ENCODE data around the gene C6. TPM values are rescaled to one million over a fixed set of nuclear protein-coding genes. Genes with fewer than 3 reads are reported as not detected.

C6 gene
- total RNA-seq, 1 experiment from 2014 or later = 0.37 TPM

DNA sequence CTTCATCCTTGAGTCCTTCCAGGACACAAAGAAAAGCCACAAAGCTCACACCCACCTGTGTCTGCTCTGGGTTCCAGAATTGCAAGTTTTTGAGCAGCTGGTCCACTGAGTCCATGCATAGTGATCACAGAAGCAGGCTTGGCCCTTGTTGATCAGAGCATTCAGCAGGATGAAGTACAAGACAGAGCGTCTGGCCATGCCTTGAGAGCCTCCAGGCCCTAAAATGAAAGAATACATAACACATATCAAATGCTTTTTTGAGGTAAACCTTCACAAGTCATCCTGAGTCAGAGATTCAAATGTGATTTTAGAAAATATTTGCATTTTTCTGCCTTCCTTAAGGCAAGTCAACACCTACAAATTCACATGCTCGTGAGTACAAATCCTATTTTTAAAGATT is 10.3 kb downstream of the C6 start:
- POLR2A ChIA-PET = no interaction called here
- H3K9ac ChIP-seq (ENCODE audit: low read length) = no peak overlapping the region
- BruUV-seq (replicated peaks) = no TSS peak
- H3K9me2 ChIP-seq (ENCODE audit: insufficient read depth) = no peaks in the 10 kb centered on the region
- H3K36me3 ChIP-seq (ENCODE audit: control insufficient read depth in 1 of 2, insufficient read depth in 2 of 2, low read length in 2 of 2) = no peaks in the 10 kb centered on the region
- DNase-seq (ENCODE audit: low read depth, low spot score) (no peak), ATAC-seq (no peak)
- H3K27ac ChIP-seq (ENCODE audit: low read depth, low read length) = no peak overlapping the region
- no peaks in the 10 kb centered on the region for H3K4me1 ChIP-seq (ENCODE audit: control insufficient read depth in 1 of 2, insufficient read depth in 2 of 2, low read length in 2 of 2)
- H2AFZ ChIP-seq (ENCODE audit: low read depth, low read length, poor library complexity, severe bottlenecking) = no peak overlapping the region
- intact Hi-C loops (cut with micrococcal nuclease) = no loop called here
- no peaks in the 10 kb centered on the region for H4K20me1 ChIP-seq (ENCODE audit: insufficient read depth)
- H3K79me2 ChIP-seq (ENCODE audit: insufficient read depth, low read length) = no peaks in the 10 kb centered on the region
- RAD21 ChIA-PET (ENCODE audit: low non-redundant PET in 1 of 2, low total read pairs in 2 of 2, uncharacterized antibody in 2 of 2, unreplicated experiment in 2 of 2) = no interaction called here
- no peak for TF ChIP-seq FOSL1 (IDR thresholded peaks at IDR 0.05; ENCODE audit: low read depth)
- TF ChIP-seq ELF1 (IDR thresholded peaks at IDR 0.05; ENCODE audit: borderline replicate concordance, low read depth) = no peak
- TF ChIP-seq CTCF (IDR thresholded peaks at IDR 0.05 in 2 of 3, conservative IDR thresholded peaks at IDR 0.05 in 1 of 3; ENCODE audit: borderline replicate concordance in 1 of 3, insufficient read depth in 1 of 3, low read depth in 2 of 3, low read length in 2 of 3) = no peak
- TF ChIP-seq RAD21 (IDR thresholded peaks at IDR 0.05; ENCODE audit: low read depth) = no peak
- TF ChIP-seq EZH2 (IDR thresholded peaks at IDR 0.05) = no peak
- TF ChIP-seq POLR2A (IDR thresholded peaks at IDR 0.05; ENCODE audit: borderline replicate concordance, extremely low read depth, insufficient read depth, insufficient read length) = no peak
- TF ChIP-seq MAX (IDR thresholded peaks at IDR 0.05) = no peak
- TF ChIP-seq ATF3 (IDR thresholded peaks at IDR 0.05) = no peak
- no peak for TF ChIP-seq POLR2AphosphoS5 (IDR thresholded peaks at IDR 0.05; ENCODE audit: low read depth, low read length)
- TF ChIP-seq, protein P1, sequence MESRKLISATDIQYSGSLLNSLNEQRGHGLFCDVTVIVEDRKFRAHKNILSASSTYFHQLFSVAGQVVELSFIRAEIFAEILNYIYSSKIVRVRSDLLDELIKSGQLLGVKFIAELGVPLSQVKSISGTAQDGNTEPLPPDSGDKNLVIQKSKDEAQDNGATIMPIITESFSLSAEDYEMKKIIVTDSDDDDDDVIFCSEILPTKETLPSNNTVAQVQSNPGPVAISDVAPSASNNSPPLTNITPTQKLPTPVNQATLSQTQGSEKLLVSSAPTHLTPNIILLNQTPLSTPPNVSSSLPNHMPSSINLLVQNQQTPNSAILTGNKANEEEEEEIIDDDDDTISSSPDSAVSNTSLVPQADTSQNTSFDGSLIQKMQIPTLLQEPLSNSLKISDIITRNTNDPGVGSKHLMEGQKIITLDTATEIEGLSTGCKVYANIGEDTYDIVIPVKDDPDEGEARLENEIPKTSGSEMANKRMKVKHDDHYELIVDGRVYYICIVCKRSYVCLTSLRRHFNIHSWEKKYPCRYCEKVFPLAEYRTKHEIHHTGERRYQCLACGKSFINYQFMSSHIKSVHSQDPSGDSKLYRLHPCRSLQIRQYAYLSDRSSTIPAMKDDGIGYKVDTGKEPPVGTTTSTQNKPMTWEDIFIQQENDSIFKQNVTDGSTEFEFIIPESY (IDR thresholded peaks at IDR 0.05; ENCODE audit: extremely low read depth, insufficient replicate concordance, low read length) = no peak
- no peak for TF ChIP-seq SRF (IDR thresholded peaks at IDR 0.05; ENCODE audit: low read depth)
- no peak for TF ChIP-seq YY1 (IDR thresholded peaks at IDR 0.05; ENCODE audit: extremely low read depth, insufficient replicate concordance, low read depth, low read length)
- no peak for TF ChIP-seq SIN3A (IDR thresholded peaks at IDR 0.05; ENCODE audit: low read depth)
- TF ChIP-seq, protein P2, sequence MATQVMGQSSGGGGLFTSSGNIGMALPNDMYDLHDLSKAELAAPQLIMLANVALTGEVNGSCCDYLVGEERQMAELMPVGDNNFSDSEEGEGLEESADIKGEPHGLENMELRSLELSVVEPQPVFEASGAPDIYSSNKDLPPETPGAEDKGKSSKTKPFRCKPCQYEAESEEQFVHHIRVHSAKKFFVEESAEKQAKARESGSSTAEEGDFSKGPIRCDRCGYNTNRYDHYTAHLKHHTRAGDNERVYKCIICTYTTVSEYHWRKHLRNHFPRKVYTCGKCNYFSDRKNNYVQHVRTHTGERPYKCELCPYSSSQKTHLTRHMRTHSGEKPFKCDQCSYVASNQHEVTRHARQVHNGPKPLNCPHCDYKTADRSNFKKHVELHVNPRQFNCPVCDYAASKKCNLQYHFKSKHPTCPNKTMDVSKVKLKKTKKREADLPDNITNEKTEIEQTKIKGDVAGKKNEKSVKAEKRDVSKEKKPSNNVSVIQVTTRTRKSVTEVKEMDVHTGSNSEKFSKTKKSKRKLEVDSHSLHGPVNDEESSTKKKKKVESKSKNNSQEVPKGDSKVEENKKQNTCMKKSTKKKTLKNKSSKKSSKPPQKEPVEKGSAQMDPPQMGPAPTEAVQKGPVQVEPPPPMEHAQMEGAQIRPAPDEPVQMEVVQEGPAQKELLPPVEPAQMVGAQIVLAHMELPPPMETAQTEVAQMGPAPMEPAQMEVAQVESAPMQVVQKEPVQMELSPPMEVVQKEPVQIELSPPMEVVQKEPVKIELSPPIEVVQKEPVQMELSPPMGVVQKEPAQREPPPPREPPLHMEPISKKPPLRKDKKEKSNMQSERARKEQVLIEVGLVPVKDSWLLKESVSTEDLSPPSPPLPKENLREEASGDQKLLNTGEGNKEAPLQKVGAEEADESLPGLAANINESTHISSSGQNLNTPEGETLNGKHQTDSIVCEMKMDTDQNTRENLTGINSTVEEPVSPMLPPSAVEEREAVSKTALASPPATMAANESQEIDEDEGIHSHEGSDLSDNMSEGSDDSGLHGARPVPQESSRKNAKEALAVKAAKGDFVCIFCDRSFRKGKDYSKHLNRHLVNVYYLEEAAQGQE (IDR thresholded peaks at IDR 0.05; ENCODE audit: low read depth) = no peak
- no peak for TF ChIP-seq CBX3 (IDR thresholded peaks at IDR 0.05; ENCODE audit: low read depth)
- TF ChIP-seq TCF7L2 (IDR thresholded peaks at IDR 0.05; ENCODE audit: borderline replicate concordance, extremely low read depth, insufficient read depth, insufficient read length) = no peak
- TF ChIP-seq ZFX (IDR thresholded peaks at IDR 0.05) = no peak
- TF ChIP-seq ZNF274 (IDR thresholded peaks at IDR 0.05; ENCODE audit: low read depth, low read length) = no peak
- TF ChIP-seq CEBPB (IDR thresholded peaks at IDR 0.05; ENCODE audit: low read depth) = no peak
- no peak overlapping the region for H3K4me2 ChIP-seq (ENCODE audit: low read length)
- H3K27me3 ChIP-seq (ENCODE audit: insufficient read depth, low read length) = no peaks in the 10 kb centered on the region
- CTCF ChIA-PET = no interaction called here
- H3K9me3 ChIP-seq (ENCODE audit: control insufficient read depth in 1 of 2, insufficient read depth in 1 of 2, low read depth in 1 of 2, low read length in 2 of 2) = no peaks in the 10 kb centered on the region
- H3K4me3 ChIP-seq (replicated peaks in 1 of 2; ENCODE audit: low read depth in 1 of 2, low read length in 2 of 2) = no peak overlapping the region

All from HCT116 (cell line).